Mucosa of rectum (tissue), 2 donors: ENCODE data around the gene TTC5.

Experiments used
- H3K27ac ChIP-seq, 2 donors: one replicate each; pipeline ENCODE4 v1.7.0; 2013; ENCODE audit warnings: inconsistent platforms in 2 of 2, low read depth in 2 of 2, low read length in 2 of 2
- H3K27me3 ChIP-seq, 2 donors: one replicate each; pipeline ENCODE4 v1.7.0; 2013; ENCODE audit warnings: low read length in 2 of 2; ENCODE audit not compliant: control insufficient read depth in 2 of 2, insufficient read depth in 2 of 2
- H3K36me3 ChIP-seq, 2 donors: one replicate each; pipeline ENCODE4 v1.7.0; 2013; ENCODE audit warnings: low read length in 2 of 2; ENCODE audit not compliant: control insufficient read depth in 2 of 2, insufficient read depth in 2 of 2
- H3K4me1 ChIP-seq, 2 donors: one replicate each; pipeline ENCODE4 v1.7.0; 2013; ENCODE audit warnings: low read length in 2 of 2, mild to moderate bottlenecking in 1 of 2; ENCODE audit not compliant: control insufficient read depth in 2 of 2, insufficient read depth in 2 of 2
- H3K4me3 ChIP-seq, 2 donors: one replicate each; pipeline ENCODE4 v1.7.0; 2013; ENCODE audit warnings: low read length in 2 of 2
- H3K9ac ChIP-seq, 2 donors: one replicate each; pipeline ENCODE4 v1.7.0; 2013; ENCODE audit warnings: low read length in 2 of 2, low read depth in 1 of 2, mild to moderate bottlenecking in 1 of 2
- H3K9me3 ChIP-seq, 2 donors: one replicate each; pipeline ENCODE4 v1.7.0; 2013; ENCODE audit warnings: low read length in 2 of 2; ENCODE audit not compliant: control insufficient read depth in 2 of 2
- donor health status: healthy.
- donor health status: Normal muscosa, but diverticular disease.

Gene TTC5

DNA sequence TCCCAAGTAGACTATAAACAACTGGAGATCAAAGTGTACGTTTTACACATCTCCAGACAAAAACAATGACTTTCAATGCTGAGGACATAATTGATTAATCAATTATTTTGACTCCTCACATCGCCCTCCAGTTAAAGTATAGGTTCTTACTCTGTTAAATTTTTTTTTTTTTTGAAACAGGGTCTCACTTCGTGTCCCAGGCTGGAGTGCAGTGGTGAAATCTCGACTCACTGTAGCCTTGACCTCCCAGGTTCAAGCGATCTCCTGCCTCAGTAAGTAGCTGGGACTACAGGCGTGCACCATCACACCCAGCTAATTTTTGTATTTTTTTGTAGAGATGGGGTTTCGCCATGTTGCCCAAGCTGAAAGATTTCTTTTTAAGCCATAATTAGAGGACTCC is 28.3 kb upstream of the TTC5 start:
- Histone ChIP-seq H3K4me1 (peaks cover 7 to 9% of the 10 kb centered on the region in 2 donors), H3K9me3 (no peaks in the 10 kb centered on the region), H3K36me3 (no peaks in the 10 kb centered on the region), H3K27ac (no peak overlapping the region), H3K4me3 (no peak overlapping the region), H3K27me3 (no peaks in the 10 kb centered on the region), H3K9ac (no peak overlapping the region)

DNA sequence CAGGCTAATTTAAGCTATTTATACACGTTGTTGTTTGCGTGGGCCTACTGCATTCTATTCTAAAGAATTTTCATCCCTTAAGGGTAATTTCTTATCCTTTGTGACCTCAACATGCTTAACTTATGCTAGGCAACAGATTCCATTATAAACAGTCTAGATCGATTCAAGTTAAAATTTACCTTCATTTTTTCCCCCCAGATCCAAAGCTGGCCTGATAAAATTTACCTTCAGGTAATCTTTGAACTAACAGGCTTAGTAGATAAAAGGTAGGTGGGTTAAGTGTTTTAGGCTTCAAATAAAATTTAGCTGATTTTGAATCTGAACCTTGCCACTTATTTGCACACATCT is 27.7 kb upstream of the TTC5 start:
- H3K9me3 ChIP-seq, result no peaks in the 10 kb centered on the region
- H3K27me3 ChIP-seq, result no peaks in the 10 kb centered on the region
- H3K4me3 ChIP-seq, result peak overlapping the region; percentile 74 to 88
- peaks cover 7 to 9% of the 10 kb centered on the region in 2 donors for H3K4me1 ChIP-seq
- no peaks in the 10 kb centered on the region for H3K36me3 ChIP-seq
- H3K27ac ChIP-seq, result peak overlapping the region; percentile 85 to 90
- peak overlapping the region; percentile 70 to 84 for H3K9ac ChIP-seq

DNA sequence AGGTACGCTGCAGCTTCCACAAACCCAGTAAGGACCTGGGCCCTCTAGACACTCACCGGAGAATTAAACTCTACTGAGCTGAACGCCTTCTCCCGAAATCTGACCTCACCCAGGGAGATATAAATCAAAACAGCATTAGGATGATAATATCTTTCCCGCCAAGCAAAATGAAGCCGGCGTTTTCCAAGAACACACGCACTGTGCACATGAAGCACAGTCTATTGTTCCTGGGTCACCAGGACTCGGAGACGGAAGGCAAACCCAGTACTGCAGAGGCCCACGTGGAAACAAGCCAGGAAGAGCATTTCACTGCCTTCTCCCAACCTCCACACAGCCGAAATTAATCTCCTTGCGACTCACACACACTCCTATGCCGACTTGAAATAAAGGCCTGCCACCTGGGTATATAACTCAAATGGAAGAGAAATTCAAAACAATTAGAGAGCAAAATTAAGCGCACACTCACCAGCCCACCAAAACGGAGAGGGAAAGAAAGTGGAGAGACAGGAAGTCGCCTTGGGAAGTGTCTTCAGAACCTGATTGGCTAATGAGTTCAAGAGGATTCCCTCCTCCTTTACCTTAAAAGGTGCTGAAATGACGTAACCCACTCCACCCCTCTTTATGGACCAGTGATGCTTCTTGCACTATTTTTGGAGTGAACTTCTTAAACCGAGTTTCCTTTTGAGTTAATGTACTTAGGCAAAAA is 27.2 kb upstream of the TTC5 start, which contains the start of gene CCNB1IP1:
TSS of gene CCNB1IP1 (minus strand) at position 492 of the 706 bp plus-strand sequence. CDS start 16,756 bp downstream, outside the sequence.
- H3K27ac ChIP-seq, result peak within 1 kb of the TSS; percentile 85 to 90
- peaks cover 7 to 9% of the 10 kb centered on the region in 2 donors for H3K4me1 ChIP-seq
- peak within 1 kb of the TSS; percentile 74 to 88 for H3K4me3 ChIP-seq
- no peaks in the 10 kb centered on the region for H3K36me3 ChIP-seq
- H3K27me3 ChIP-seq, result no peaks in the 10 kb centered on the region
- H3K9me3 ChIP-seq, result no peaks in the 10 kb centered on the region
- peak within 1 kb of the TSS; percentile 70 to 84 for H3K9ac ChIP-seq

DNA sequence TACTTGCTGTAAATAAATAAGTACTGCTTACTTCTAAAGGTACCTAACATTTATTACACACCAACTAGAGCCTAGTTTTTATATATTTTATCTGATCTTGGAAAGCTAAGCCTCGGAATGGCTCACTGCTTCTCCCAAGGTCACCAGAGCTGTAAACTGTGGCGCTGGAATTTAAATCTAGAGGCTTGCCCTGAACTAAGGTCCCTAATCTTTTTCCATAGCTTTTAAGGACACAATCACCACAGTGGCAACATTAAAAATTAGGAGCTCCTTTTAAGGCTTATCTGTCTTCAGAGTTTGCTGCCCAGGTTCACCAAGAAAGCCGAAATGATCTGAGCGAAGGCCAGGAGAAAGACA is 26.7 kb upstream of the TTC5 start:
- peak overlapping the region; percentile 70 to 84 for H3K9ac ChIP-seq
- H3K4me3 ChIP-seq, result peak overlapping the region; percentile 74 to 88
- H3K27ac ChIP-seq, result peak overlapping the region; percentile 85 to 90
- H3K9me3 ChIP-seq, result no peaks in the 10 kb centered on the region
- H3K36me3 ChIP-seq, result no peaks in the 10 kb centered on the region
- peaks cover 7 to 12% of the 10 kb centered on the region in 2 donors for H3K4me1 ChIP-seq
- H3K27me3 ChIP-seq, result no peaks in the 10 kb centered on the region

DNA sequence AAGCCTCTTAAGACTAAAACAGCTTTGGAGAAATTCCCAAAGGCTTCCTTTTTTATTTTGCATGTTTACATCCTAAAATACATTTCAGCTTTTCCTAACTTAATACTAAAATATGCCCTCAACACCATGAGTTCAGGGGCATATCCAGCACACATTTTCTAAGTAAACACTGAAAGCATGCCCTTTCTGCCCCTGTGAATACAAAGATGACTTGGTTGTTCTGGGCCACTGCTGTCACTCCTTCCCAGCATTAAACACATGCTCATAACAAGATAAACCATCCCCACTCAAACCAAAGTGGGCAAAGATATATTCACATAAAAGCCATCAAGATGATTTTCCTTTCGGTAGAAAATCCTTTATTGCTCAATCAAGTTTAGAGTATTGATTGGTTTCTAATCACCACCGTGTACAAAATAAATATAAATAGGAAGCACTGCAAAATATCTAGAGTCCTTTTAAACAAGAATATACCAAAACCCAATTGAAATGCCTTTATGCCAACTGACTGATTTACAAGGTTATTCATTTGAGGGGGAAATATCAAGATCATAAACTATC is 25.4 kb upstream of the TTC5 start:
- Histone ChIP-seq H3K9me3 (no peaks in the 10 kb centered on the region), H3K36me3 (peaks cover 4 to 8% of the 10 kb centered on the region in 2 donors), H3K27me3 (no peaks in the 10 kb centered on the region), H3K9ac (no peak overlapping the region), H3K4me1 (peaks cover 7 to 13% of the 10 kb centered on the region in 2 donors), H3K27ac (no peak overlapping the region), H3K4me3 (no peak overlapping the region)

DNA sequence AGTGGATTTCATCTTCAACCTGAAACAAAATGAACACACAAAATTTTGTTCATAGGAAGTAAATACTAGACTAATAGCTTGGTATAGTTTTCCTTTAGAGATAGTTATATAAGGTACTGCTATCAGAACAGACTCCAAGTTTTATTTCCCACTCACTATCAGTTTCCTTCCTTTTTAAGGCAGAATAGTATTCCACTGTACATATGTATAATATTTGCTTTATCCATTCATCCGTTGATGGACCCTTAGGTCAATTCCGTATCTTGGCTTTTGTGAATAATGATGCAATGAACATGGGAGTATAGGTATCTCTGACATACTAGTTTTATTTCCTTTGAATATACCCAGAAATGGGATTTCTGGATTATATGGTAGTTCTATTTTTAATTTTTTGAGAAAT is 23.6 kb upstream of the TTC5 start:
- Histone ChIP-seq H3K4me3 (no peak overlapping the region), H3K4me1 (peaks cover 7 to 13% of the 10 kb centered on the region in 2 donors), H3K9ac (no peak overlapping the region), H3K27me3 (no peaks in the 10 kb centered on the region), H3K36me3 (peaks cover 8 to 10% of the 10 kb centered on the region in 2 donors), H3K9me3 (no peaks in the 10 kb centered on the region), H3K27ac (no peak overlapping the region)

DNA sequence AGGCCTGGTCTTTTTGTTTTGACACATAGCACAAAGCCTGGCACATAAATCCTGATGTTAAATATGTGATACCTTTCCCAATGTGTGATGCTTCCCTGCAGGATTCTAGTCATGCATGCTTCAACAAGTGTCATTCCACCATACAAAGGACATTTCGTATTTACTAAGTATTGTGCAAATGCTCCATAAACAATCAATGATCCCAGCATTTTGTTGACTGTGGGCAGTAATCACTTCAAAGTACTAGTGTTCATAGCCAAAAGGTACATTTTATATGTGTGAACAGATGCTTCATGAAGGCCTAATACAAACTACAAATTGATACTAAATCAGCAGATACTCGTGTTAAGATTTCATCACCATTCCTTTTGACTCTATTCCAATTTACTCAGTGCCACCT is 23.0 kb upstream of the TTC5 start:
- H3K9me3 ChIP-seq, result no peaks in the 10 kb centered on the region
- H3K4me3 ChIP-seq, result no peak overlapping the region
- no peak overlapping the region for H3K27ac ChIP-seq
- H3K27me3 ChIP-seq, result no peaks in the 10 kb centered on the region
- peaks cover 7 to 13% of the 10 kb centered on the region in 2 donors for H3K4me1 ChIP-seq
- no peak overlapping the region for H3K9ac ChIP-seq
- peaks cover 8 to 10% of the 10 kb centered on the region in 2 donors for H3K36me3 ChIP-seq

DNA sequence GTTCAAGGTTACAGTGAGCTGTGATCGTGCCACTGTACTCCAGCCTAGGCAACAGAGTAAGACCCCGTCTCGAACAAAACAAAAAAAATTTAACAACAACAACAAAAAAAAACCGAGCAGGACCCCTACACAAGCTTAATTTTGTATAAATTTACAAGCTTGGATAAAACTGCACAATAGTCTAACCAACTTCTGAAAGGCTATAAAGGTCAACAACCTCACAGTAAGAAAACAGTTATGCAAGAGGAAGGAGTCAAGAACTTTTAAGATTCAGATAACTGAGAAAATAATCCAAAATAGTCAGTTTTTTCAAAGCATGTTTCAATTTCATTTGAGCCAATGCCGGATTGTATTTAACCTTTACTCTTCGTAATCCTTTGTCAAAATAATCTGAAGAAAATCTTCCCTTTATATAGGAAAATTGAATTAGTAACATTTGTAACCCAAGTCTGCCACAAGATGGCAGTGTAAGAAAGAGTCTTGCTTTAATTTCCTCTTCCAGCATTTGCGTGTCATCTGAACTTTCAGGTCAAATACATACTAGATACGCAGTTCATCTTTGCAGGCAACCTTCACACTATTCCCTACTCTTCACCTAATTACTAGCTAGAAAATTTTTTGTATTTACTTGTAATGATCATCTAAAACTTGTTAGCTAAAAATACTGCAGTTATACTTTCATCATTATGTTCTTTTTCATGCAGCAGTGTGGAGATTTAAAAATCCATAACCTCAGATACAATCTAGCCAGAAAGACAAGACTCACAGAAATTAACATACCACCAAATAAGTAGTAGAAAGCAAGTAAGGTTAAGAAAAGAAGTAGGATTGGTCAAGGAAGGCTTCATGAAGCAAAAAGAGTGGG is 21.5 kb upstream of the TTC5 start:
- H3K4me3 ChIP-seq, result no peak overlapping the region
- no peaks in the 10 kb centered on the region for H3K27me3 ChIP-seq
- H3K9me3 ChIP-seq, result no peaks in the 10 kb centered on the region
- H3K4me1 ChIP-seq, result peaks cover 2 to 7% of the 10 kb centered on the region in 2 donors
- no peak overlapping the region for H3K27ac ChIP-seq
- H3K9ac ChIP-seq, result no peak overlapping the region
- H3K36me3 ChIP-seq, result peaks cover 8 to 12% of the 10 kb centered on the region in 2 donors

DNA sequence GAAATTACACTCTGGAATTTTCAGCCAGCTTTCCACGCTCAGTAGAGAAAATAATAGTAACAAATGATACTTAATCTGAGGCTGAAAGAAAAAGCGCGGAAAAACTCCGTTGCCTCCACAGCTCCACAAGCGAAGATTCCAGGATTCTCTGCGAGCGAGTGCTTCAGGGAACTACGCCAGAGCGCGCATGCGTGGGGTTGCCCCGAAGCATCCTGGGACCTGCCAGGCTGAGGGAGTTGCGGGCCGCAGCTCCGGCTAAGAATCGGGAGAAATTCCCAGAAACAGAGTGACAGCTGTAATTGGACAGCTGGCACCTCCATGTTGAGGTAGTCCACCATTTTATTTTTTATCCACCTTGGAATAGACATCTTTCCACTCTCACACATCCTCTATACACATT is 12.0 kb upstream of the TTC5 start:
- Histone ChIP-seq H3K36me3 (peaks cover 30 to 44% of the 10 kb centered on the region in 2 donors), H3K4me1 (no peaks in the 10 kb centered on the region), H3K27me3 (no peaks in the 10 kb centered on the region), H3K9me3 (no peaks in the 10 kb centered on the region), H3K27ac (no peak overlapping the region), H3K4me3 (no peak overlapping the region), H3K9ac (no peak overlapping the region)

DNA sequence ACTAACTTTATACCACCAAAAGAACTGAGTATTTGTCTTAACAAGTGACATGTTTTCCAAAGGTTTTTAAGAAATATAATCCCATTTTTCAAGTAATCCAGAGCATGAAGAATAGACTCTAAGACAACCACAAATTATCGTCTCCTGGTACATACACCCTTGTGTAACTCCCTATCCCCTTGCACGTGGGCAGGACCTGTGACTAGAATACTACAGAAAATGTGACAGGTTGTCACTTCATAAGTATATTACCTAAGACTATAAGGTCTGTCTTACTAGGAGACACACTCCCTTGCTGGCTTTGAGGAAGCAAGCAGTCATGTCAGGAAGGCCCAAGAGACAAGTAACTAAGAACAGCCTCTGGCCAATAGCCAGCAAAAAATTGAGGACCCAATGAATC is 8.3 kb upstream of the TTC5 start:
- no peak overlapping the region for H3K27ac ChIP-seq
- no peaks in the 10 kb centered on the region for H3K9me3 ChIP-seq
- H3K4me1 ChIP-seq, result no peaks in the 10 kb centered on the region
- H3K36me3 ChIP-seq, result peaks cover 24 to 39% of the 10 kb centered on the region in 2 donors
- H3K4me3 ChIP-seq, result no peak overlapping the region
- no peaks in the 10 kb centered on the region for H3K27me3 ChIP-seq
- no peak overlapping the region for H3K9ac ChIP-seq
